HepG2 (cell line): Measurements from ENCODE around the gene MYO19. TPM values are rescaled to one million over a fixed set of nuclear protein-coding genes. Genes with fewer than 3 reads are reported as not detected.

Experiments
- BORCS8-MEF2B ChIP-seq: sonication (generic); formaldehyde crosslinking; IDR thresholded peaks from 2 replicates; pipeline ENCODE4 v1.8.0; 2022; ENCODE audit warnings: mild to moderate bottlenecking, missing genetic modification reagents
- CENPBD1 ChIP-seq: sonication (generic); formaldehyde crosslinking; IDR thresholded peaks from 2 replicates; pipeline ENCODE4 v1.8.0; 2022; ENCODE audit warnings: missing genetic modification reagents, low read depth, mild to moderate bottlenecking, borderline replicate concordance
- CREM ChIP-seq, 2 experiments: sonication (generic) in 1 of 2; formaldehyde crosslinking in 1 of 2; IDR thresholded peaks; 2 replicates each; pipeline versions ENCODE4 v1.4.0 to v1.6.1; 2016 to 2020; ENCODE audit warnings: antibody characterized with exemption in 1 of 2, mild to moderate bottlenecking in 1 of 2, missing genetic modification reagents in 1 of 2
- HMGXB4 ChIP-seq, 2 experiments: sonication (generic) in 1 of 2; formaldehyde crosslinking in 1 of 2; IDR thresholded peaks; 2 replicates each; pipeline versions ENCODE4 v1.4.0 to v1.6.1; 2018 to 2020; ENCODE audit warnings: missing genetic modification reagents in 2 of 2, borderline replicate concordance in 1 of 2, low read depth in 1 of 2, mild to moderate bottlenecking in 1 of 2, missing biosample characterization in 1 of 2
- MXD1 ChIP-seq: sonication (generic); formaldehyde crosslinking; IDR thresholded peaks from 2 replicates; pipeline ENCODE4 v1.4.0; 2020; ENCODE audit warnings: mild to moderate bottlenecking, missing genetic modification reagents
- NONO ChIP-seq, 2 experiments: fragments of 450-650 bp in 1 of 2; sonication (generic) in 1 of 2; formaldehyde crosslinking in 1 of 2; IDR thresholded peaks in 1 of 2; conservative IDR thresholded peaks in 1 of 2; 2 replicates each; pipeline versions ENCODE4 v1.6.1 to v1.8.0; 2017 to 2022; ENCODE audit warnings: mild to moderate bottlenecking in 1 of 2, missing genetic modification reagents in 1 of 2, moderate library complexity in 1 of 2
- SKIL ChIP-seq: sonication (generic); formaldehyde crosslinking; IDR thresholded peaks from 2 replicates; pipeline ENCODE4 v1.8.0; 2022; ENCODE audit warnings: missing genetic modification reagents, mild to moderate bottlenecking, moderate library complexity, borderline replicate concordance
- TFDP1 ChIP-seq: IDR thresholded peaks from 2 replicates; pipeline ENCODE4 v1.6.1; 2016; ENCODE audit warnings: missing compliant biosample characterization, missing genetic modification reagents, borderline replicate concordance
- ZBED4 ChIP-seq: sonication (generic); formaldehyde crosslinking; IDR thresholded peaks from 2 replicates; pipeline ENCODE4 v1.4.0; 2020; ENCODE audit warnings: missing genetic modification reagents, borderline replicate concordance
- ZEB1 ChIP-seq: IDR thresholded peaks from 2 replicates; pipeline ENCODE4 v1.6.1; 2012; ENCODE audit warnings: mild to moderate bottlenecking, low read depth, inconsistent platforms; ENCODE audit not compliant: insufficient replicate concordance
- ZNF354B ChIP-seq: sonication (generic); formaldehyde crosslinking; IDR thresholded peaks from 2 replicates; pipeline ENCODE4 v1.8.0; 2022; ENCODE audit warnings: mild to moderate bottlenecking, missing genetic modification reagents
- ZNF468 ChIP-seq: sonication (generic); formaldehyde crosslinking; IDR thresholded peaks from 2 replicates; pipeline ENCODE4 v1.8.0; 2022; ENCODE audit warnings: mild to moderate bottlenecking, moderate library complexity, missing genetic modification reagents
- polyA plus RNA-seq, 8 experiments: library from polyadenylated mRNA; depleted of rRNA in 3 of 8; stranded (reverse) in 7 of 8; unstranded in 1 of 8; fragments of >200 nt; fragmentation: Illumina TruSeq in 4 of 8; extraction: Trizol in 4 of 8; gene quantifications; 2 replicates each; pipeline versions ENCODE4 v1.2.1 to v1.2.3, GENCODE V29; 2011 to 2016; ENCODE audit warnings: low read depth in 4 of 8, missing spikeins in 1 of 8, mixed read lengths in 1 of 8; ENCODE audit not compliant: insufficient read depth in 1 of 8
- total RNA-seq, 5 experiments: library from RNA; depleted of rRNA; stranded (reverse); fragments of >200 nt; fragmentation: Illumina TruSeq; extraction: Trizol; gene quantifications; 2 replicates each; pipeline ENCODE4 v1.2.3, GENCODE V29; 2016; ENCODE audit warnings: low read depth in 1 of 5

MYO19 gene
- total and polyA plus RNA-seq, 2 of the 13 experiments (the other 11 are each of a cell fraction or from before 2014, with no cell fraction given), result 75.7 to 82.3 TPM

- TF ChIP-seq ZNF468 (CRISPR knock-in tag) (no peak), SKIL (CRISPR knock-in tag) (0 out of 2 replicates have a peak, but pooled peaks have one; percentile 47), TFDP1 (peak; percentile 84), CREM (IDR thresholded peaks at IDR 0.05) (no peak), CREM (CRISPR knock-in tag; IDR thresholded peaks at IDR 0.05) (no peak), ZBED4 (CRISPR knock-in tag) (0 out of 2 replicates have a peak, but pooled peaks have one; percentile 16), ZNF354B (peak; percentile 51), CENPBD1 (CRISPR knock-in tag) (0 out of 2 replicates have a peak, but pooled peaks have one; percentile 25), HMGXB4 (CRISPR knock-in tag; IDR thresholded peaks at IDR 0.05; ENCODE audit: borderline replicate concordance in 1 of 2, low read depth in 1 of 2) (peak; percentile 55 to 83; a peak in 3 of 4 replicates), NONO (IDR thresholded peaks at IDR 0.05) (no peak), NONO (CRISPR knock-in tag; conservative IDR thresholded peaks at IDR 0.05) (peak; percentile 13; the same call in 1 of the 2 replicates), ZEB1 (peak; percentile 89), BORCS8-MEF2B (CRISPR knock-in tag) (0 out of 2 replicates have a peak, but pooled peaks have one; percentile 15), MXD1 (CRISPR knock-in tag) (0 out of 2 replicates have a peak, but pooled peaks have one; percentile 5)
Observed at GRCh38 chr17:36533935-36534839, 481 bp downstream of the MYO19 start (continued).
